Keratinocyte (primary cell): ENCODE results near the gene BOLL.

ENCODE experiments used
- CTCF ChIP-seq, 3 experiments: IDR thresholded peaks in 1 of 3; conservative IDR thresholded peaks in 1 of 3; optimal IDR thresholded peaks in 1 of 3; 2 replicates in 2 of 3; 3 replicates in 1 of 3; pipeline versions ENCODE3 to v1.5.1; 2011; ENCODE audit warnings: low read length in 3 of 3, mild to moderate bottlenecking in 3 of 3, moderate library complexity in 2 of 3, control low read depth in 1 of 3, inconsistent platforms in 1 of 3; ENCODE audit not compliant: insufficient read depth in 2 of 3; ENCODE audit errors: extremely low read depth in 1 of 3
- EZH2 ChIP-seq: IDR thresholded peaks from one replicate; pipeline ENCODE4 v1.6.1; 2012; ENCODE audit warnings: inconsistent platforms, mild to moderate bottlenecking, low read length, moderate library complexity

GRCh38 chr2:197779261-197779660, 5.9 kb downstream of the BOLL start:
- no peak for TF ChIP-seq CTCF (optimal IDR thresholded peaks at IDR 0.05 in 1 of 3, IDR thresholded peaks at IDR 0.05 in 1 of 3, conservative IDR thresholded peaks at IDR 0.05 in 1 of 3; ENCODE audit: extremely low read depth in 1 of 3, insufficient read depth in 2 of 3, low read length in 3 of 3)
- no peak for TF ChIP-seq EZH2
